ENCODE data around the gene CD300LF.

- no peak for TF ChIP-seq CTCF (conservative IDR thresholded peaks at IDR 0.05)
- no peak for TF ChIP-seq EZH2 (IDR thresholded peaks at IDR 0.05; ENCODE audit: low read depth)
Observed at GRCh38 chr17:74761931-74762330, 49.2 kb upstream of the CD300LF start.
